ENCODE results near the gene GNAT3.

The GNAT3 gene

DNA sequence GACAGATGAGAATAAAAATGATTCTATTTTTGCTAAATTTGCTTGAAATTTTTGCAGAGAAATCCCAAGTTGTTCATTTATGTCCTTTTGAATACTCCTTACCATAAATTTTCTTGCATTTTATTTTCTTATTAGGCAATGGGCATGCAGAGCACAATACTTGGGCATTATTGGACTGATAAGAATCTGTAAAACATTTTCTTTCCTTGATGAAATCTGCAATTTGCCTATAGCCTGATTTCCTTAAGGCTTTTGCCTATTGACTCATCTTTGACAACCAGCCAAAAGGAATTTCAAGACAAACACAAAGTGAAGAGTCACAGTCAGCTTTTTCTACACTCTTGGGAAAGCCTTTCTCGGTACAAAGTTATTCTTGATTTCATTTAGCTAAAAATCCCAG lies 30.5 kb upstream of the GNAT3 start:
- DNase-seq (ENCODE audit: low spot score), result no peak
- TF ChIP-seq, protein P1, sequence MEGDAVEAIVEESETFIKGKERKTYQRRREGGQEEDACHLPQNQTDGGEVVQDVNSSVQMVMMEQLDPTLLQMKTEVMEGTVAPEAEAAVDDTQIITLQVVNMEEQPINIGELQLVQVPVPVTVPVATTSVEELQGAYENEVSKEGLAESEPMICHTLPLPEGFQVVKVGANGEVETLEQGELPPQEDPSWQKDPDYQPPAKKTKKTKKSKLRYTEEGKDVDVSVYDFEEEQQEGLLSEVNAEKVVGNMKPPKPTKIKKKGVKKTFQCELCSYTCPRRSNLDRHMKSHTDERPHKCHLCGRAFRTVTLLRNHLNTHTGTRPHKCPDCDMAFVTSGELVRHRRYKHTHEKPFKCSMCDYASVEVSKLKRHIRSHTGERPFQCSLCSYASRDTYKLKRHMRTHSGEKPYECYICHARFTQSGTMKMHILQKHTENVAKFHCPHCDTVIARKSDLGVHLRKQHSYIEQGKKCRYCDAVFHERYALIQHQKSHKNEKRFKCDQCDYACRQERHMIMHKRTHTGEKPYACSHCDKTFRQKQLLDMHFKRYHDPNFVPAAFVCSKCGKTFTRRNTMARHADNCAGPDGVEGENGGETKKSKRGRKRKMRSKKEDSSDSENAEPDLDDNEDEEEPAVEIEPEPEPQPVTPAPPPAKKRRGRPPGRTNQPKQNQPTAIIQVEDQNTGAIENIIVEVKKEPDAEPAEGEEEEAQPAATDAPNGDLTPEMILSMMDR (IDR thresholded peaks at IDR 0.05; ENCODE audit: poor library complexity, severe bottlenecking), result no peak
- Histone ChIP-seq H3K27me3 (ENCODE audit: insufficient read depth, poor library complexity, severe bottlenecking) (no peaks in the 10 kb centered on the region), H3K4me3 (ENCODE audit: severe bottlenecking) (no peak overlapping the region), H3K36me3 (ENCODE audit: low read depth) (no peaks in the 10 kb centered on the region), H3K27ac (ENCODE audit: poor library complexity, severe bottlenecking) (peak overlapping the region; percentile 68), H3K9me3 (ENCODE audit: severe bottlenecking) (peaks cover 4% of the 10 kb centered on the region), H3K4me1 (ENCODE audit: insufficient read depth, poor library complexity, severe bottlenecking) (peaks cover 19% of the 10 kb centered on the region)
- ATAC-seq (ENCODE audit: low read depth), result peak; percentile 81

DNA sequence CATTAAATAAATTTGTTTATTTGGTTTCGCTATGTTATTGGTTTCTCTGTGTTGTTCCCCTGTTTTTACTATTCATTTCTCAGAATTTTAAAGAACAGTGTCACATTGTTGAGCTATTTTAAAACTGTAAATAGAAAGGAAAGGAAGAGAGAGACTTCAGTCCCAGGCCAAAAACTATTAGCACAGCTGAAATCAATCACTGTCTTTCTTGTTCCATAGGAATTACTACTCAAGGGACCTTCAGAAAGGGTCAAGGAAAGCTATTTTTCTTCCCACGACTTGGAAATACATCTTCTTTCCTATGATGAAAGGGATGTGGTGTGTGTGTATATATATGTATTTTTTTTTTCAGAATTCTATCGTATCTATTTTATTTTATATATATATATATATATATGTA lies 29.0 kb upstream of the GNAT3 start:
- Histone ChIP-seq H3K9me3 (ENCODE audit: severe bottlenecking) (peaks cover 4% of the 10 kb centered on the region), H3K4me1 (ENCODE audit: insufficient read depth, poor library complexity, severe bottlenecking) (peaks cover 19% of the 10 kb centered on the region), H3K4me3 (ENCODE audit: severe bottlenecking) (no peak overlapping the region), H3K27ac (ENCODE audit: poor library complexity, severe bottlenecking) (no peak overlapping the region), H3K27me3 (ENCODE audit: insufficient read depth, poor library complexity, severe bottlenecking) (no peaks in the 10 kb centered on the region), H3K36me3 (ENCODE audit: low read depth) (no peaks in the 10 kb centered on the region)
- DNase-seq (ENCODE audit: low spot score) (no peak), ATAC-seq (ENCODE audit: low read depth) (no peak)
- TF ChIP-seq, protein P1 (IDR thresholded peaks at IDR 0.05; ENCODE audit: poor library complexity, severe bottlenecking), result no peak

DNA sequence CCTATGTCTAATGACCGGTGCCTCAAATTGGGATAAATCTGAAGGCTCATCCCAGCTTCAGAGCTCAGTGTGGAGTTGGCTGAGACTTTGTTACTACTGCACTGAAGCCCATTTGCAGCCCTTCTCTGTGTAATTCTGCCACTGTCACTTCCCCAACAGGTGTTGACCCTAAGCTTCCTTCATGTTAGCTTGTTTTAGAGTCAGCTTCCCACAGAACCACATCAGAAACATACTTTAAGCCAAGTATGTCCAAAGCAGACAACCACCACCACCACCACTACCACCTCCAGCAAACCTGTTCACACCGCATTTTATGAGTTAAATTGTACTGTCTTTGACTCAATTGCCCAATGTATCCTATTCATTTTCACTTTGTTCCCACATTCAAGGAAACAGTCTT lies 25.2 kb upstream of the GNAT3 start:
- DNase-seq (ENCODE audit: low spot score) (no peak), ATAC-seq (ENCODE audit: low read depth) (no peak)
- no peaks in the 10 kb centered on the region for H3K27me3 ChIP-seq (ENCODE audit: insufficient read depth, poor library complexity, severe bottlenecking)
- no peaks in the 10 kb centered on the region for H3K36me3 ChIP-seq (ENCODE audit: low read depth)
- H3K4me1 ChIP-seq (ENCODE audit: insufficient read depth, poor library complexity, severe bottlenecking), result peaks cover 11% of the 10 kb centered on the region
- no peak overlapping the region for H3K4me3 ChIP-seq (ENCODE audit: severe bottlenecking)
- TF ChIP-seq, protein P1 (IDR thresholded peaks at IDR 0.05; ENCODE audit: poor library complexity, severe bottlenecking), result no peak
- no peaks in the 10 kb centered on the region for H3K9me3 ChIP-seq (ENCODE audit: severe bottlenecking)
- no peak overlapping the region for H3K27ac ChIP-seq (ENCODE audit: poor library complexity, severe bottlenecking)

DNA sequence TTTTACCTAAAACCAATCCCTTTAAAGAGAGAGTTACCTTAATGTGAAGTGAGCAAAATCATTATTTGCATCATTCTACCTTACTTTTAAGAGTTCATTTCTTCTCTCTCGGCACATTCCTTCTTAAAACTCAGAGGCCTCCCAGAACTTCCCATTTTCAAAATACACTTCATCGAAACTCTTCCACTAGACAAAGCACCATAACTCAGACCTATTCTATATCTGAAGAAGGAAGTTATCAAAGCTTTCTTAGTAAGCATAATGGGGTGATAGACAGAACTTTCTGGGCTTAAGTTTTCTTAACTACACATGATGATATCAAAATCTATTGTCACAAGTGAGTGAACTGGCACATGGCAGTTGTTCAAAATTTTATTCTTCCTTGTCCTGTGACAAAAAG lies 24.6 kb upstream of the GNAT3 start:
- Histone ChIP-seq H3K4me1 (ENCODE audit: insufficient read depth, poor library complexity, severe bottlenecking) (peaks cover 8% of the 10 kb centered on the region), H3K27ac (ENCODE audit: poor library complexity, severe bottlenecking) (no peak overlapping the region), H3K4me3 (ENCODE audit: severe bottlenecking) (no peak overlapping the region), H3K9me3 (ENCODE audit: severe bottlenecking) (no peaks in the 10 kb centered on the region), H3K36me3 (ENCODE audit: low read depth) (no peaks in the 10 kb centered on the region), H3K27me3 (ENCODE audit: insufficient read depth, poor library complexity, severe bottlenecking) (no peaks in the 10 kb centered on the region)
- DNase-seq (ENCODE audit: low spot score), result no peak
- TF ChIP-seq, protein P1 (IDR thresholded peaks at IDR 0.05; ENCODE audit: poor library complexity, severe bottlenecking), result no peak
- ATAC-seq (ENCODE audit: low read depth), result no peak

DNA sequence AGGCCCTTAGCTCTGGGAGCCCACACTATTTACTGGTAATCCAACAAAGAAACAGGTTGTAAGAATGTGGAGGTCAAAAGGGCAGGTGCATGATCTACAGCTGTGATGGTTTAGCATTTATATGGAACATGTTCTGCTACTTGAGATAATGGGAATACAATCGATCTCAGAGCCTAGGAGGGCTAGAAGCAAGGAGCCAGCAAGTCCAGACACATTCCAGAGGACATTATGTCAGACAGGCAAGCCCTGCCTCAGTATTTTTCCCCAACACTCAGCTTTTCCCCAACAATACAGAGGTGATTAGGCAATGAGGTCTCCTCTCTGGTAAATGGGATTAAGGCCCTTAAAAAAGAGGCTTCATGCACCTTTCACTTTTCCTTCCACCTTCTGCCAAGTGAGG lies 21.4 kb upstream of the GNAT3 start:
- Histone ChIP-seq H3K4me1 (ENCODE audit: insufficient read depth, poor library complexity, severe bottlenecking) (peaks cover 6% of the 10 kb centered on the region), H3K4me3 (ENCODE audit: severe bottlenecking) (no peak overlapping the region), H3K36me3 (ENCODE audit: low read depth) (no peaks in the 10 kb centered on the region), H3K27me3 (ENCODE audit: insufficient read depth, poor library complexity, severe bottlenecking) (no peaks in the 10 kb centered on the region), H3K9me3 (ENCODE audit: severe bottlenecking) (no peaks in the 10 kb centered on the region), H3K27ac (ENCODE audit: poor library complexity, severe bottlenecking) (no peak overlapping the region)
- DNase-seq (ENCODE audit: low spot score) (no peak), ATAC-seq (ENCODE audit: low read depth) (no peak)
- TF ChIP-seq, protein P1 (IDR thresholded peaks at IDR 0.05; ENCODE audit: poor library complexity, severe bottlenecking), result no peak

Measured in RWPE2 (cell line).